ENCODE data around the gene GULP1.

The GULP1 gene

DNA sequence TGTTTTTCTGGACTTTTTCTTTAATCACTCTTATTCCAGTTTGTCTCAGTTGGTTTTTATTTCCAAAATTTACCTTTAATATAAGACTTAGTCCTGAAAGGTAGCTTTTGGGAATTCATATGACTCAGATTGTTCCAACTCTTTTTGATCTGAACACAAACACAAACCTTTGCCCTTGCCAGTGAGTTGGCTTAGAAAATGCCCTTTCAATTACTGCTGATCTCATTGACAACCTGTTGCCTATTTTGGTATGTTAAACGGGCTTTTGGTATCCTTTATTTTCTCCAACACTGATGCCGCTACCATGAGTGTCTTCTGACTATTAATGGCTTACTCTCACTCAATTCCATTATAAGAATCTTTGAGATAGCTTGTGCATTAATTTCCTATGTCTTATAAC lies 143.4 kb downstream of the GULP1 start:
- Histone ChIP-seq H3K27me3 (replicated peaks; ENCODE audit: control insufficient read depth, insufficient read depth, low read length, poor library complexity, severe bottlenecking) (no peaks in the 10 kb centered on the region), H3K27ac (ENCODE audit: insufficient read depth, low read length, poor library complexity, severe bottlenecking) (no peak overlapping the region), H3K36me3 (ENCODE audit: control insufficient read depth, insufficient read depth, low read length) (no peaks in the 10 kb centered on the region), H3K4me1 (ENCODE audit: control insufficient read depth, insufficient read depth, low read length, poor library complexity, severe bottlenecking) (no peaks in the 10 kb centered on the region), H3K9me3 (ENCODE audit: control insufficient read depth, low read length) (no peaks in the 10 kb centered on the region), H3K4me3 (ENCODE audit: insufficient read depth, low read depth, low read length, poor library complexity, severe bottlenecking) (no peak overlapping the region)
- no peak for DNase-seq

DNA sequence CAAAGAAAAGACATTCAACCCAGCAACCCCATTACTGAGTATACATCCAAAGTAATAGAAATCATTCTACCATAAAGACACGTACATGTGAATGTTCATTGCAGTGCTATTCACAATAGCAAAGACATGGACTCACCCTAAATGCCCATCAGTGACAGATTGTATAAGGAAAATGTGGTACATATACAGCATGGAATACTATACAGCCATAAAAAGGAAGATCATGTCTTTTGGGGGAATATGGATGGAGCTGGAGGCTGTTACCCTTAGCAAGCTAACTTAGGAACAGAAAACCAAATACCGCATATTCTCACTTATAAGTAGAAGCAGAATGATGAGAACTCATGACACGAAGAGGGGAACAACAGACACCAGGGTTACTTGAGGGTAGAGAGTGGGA lies 145.9 kb downstream of the GULP1 start:
- no peaks in the 10 kb centered on the region for H3K9me3 ChIP-seq (ENCODE audit: control insufficient read depth, low read length)
- no peaks in the 10 kb centered on the region for H3K27me3 ChIP-seq (replicated peaks; ENCODE audit: control insufficient read depth, insufficient read depth, low read length, poor library complexity, severe bottlenecking)
- H3K36me3 ChIP-seq (ENCODE audit: control insufficient read depth, insufficient read depth, low read length), result no peaks in the 10 kb centered on the region
- no peaks in the 10 kb centered on the region for H3K4me1 ChIP-seq (ENCODE audit: control insufficient read depth, insufficient read depth, low read length, poor library complexity, severe bottlenecking)
- no peak for DNase-seq
- H3K4me3 ChIP-seq (ENCODE audit: insufficient read depth, low read depth, low read length, poor library complexity, severe bottlenecking), result no peak overlapping the region
- no peak overlapping the region for H3K27ac ChIP-seq (ENCODE audit: insufficient read depth, low read length, poor library complexity, severe bottlenecking)

DNA sequence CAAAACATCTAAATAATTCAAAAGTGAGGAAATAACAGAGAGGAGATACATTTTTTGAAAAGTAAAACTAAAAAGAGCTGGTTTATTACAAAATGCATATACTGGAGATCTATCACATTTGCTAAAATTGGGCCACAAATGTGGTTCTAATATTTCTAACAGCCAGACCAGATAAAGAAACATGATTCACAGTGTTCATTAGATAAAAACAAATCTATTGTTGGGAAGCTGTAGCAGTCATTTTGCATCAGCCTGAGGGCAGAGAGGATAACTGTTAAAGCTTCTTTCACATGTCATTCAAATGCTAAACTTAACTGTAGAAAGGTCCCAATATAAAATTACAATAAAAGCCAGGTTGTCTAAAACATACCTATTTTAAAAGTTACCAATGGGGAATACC lies 148.3 kb downstream of the GULP1 start:
- no peak overlapping the region for H3K4me3 ChIP-seq (ENCODE audit: insufficient read depth, low read depth, low read length, poor library complexity, severe bottlenecking)
- no peaks in the 10 kb centered on the region for H3K9me3 ChIP-seq (ENCODE audit: control insufficient read depth, low read length)
- H3K27ac ChIP-seq (ENCODE audit: insufficient read depth, low read length, poor library complexity, severe bottlenecking), result no peak overlapping the region
- no peak for DNase-seq
- H3K4me1 ChIP-seq (ENCODE audit: control insufficient read depth, insufficient read depth, low read length, poor library complexity, severe bottlenecking), result no peaks in the 10 kb centered on the region
- no peaks in the 10 kb centered on the region for H3K27me3 ChIP-seq (replicated peaks; ENCODE audit: control insufficient read depth, insufficient read depth, low read length, poor library complexity, severe bottlenecking)
- H3K36me3 ChIP-seq (ENCODE audit: control insufficient read depth, insufficient read depth, low read length), result no peaks in the 10 kb centered on the region

DNA sequence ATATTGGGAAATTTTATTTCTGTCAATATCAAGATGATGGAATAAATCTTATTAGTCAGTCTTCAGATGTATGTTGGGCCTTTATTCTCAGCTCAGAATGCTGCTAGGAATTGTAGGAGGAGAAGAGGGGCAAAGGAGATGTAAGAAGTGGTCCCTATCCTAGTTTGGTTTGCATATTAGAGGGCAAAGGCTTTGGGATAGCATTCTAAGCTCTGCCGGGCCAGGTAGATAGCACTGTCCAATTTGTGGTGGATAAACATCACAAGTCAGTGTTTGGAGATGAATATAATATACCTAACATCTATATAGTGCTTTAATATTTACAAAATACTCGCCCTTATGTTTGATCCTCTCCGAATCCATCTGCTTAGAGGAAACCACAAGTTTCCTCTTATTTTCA lies 149.2 kb downstream of the GULP1 start:
- Histone ChIP-seq H3K27me3 (replicated peaks; ENCODE audit: control insufficient read depth, insufficient read depth, low read length, poor library complexity, severe bottlenecking) (no peaks in the 10 kb centered on the region), H3K4me3 (ENCODE audit: insufficient read depth, low read depth, low read length, poor library complexity, severe bottlenecking) (no peak overlapping the region), H3K36me3 (ENCODE audit: control insufficient read depth, insufficient read depth, low read length) (no peaks in the 10 kb centered on the region), H3K4me1 (ENCODE audit: control insufficient read depth, insufficient read depth, low read length, poor library complexity, severe bottlenecking) (no peaks in the 10 kb centered on the region), H3K27ac (ENCODE audit: insufficient read depth, low read length, poor library complexity, severe bottlenecking) (no peak overlapping the region), H3K9me3 (ENCODE audit: control insufficient read depth, low read length) (no peaks in the 10 kb centered on the region)
- no peak for DNase-seq

GRCh38 chr2:188441288-188441947 lies 149.7 kb downstream of the GULP1 start:
- Histone ChIP-seq H3K36me3 (ENCODE audit: control insufficient read depth, insufficient read depth, low read length) (no peaks in the 10 kb centered on the region), H3K4me3 (ENCODE audit: insufficient read depth, low read depth, low read length, poor library complexity, severe bottlenecking) (no peak overlapping the region), H3K4me1 (ENCODE audit: control insufficient read depth, insufficient read depth, low read length, poor library complexity, severe bottlenecking) (no peaks in the 10 kb centered on the region), H3K9me3 (ENCODE audit: control insufficient read depth, low read length) (no peaks in the 10 kb centered on the region), H3K27me3 (replicated peaks; ENCODE audit: control insufficient read depth, insufficient read depth, low read length, poor library complexity, severe bottlenecking) (no peaks in the 10 kb centered on the region), H3K27ac (ENCODE audit: insufficient read depth, low read length, poor library complexity, severe bottlenecking) (no peak overlapping the region)
- DNase-seq, result no peak

DNA sequence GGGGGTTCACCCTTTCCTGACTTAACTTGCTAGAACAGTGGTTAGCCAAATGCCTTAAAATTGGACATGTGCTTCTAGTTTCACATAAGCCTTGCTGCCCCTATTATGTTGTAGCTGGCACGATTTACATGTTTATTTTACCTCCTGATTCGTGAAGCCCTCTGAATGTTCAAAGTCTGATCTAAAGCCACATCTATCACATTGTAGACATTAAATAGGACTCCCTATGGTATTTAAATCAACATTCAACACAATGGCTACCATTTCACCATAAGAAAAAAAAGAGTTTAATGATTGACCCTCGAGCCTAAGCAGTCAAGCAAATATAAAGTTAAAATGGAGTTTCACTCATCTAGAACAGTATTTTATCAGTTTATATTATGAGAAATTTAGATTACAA lies 151.5 kb downstream of the GULP1 start:
- Histone ChIP-seq H3K27me3 (replicated peaks; ENCODE audit: control insufficient read depth, insufficient read depth, low read length, poor library complexity, severe bottlenecking) (no peaks in the 10 kb centered on the region), H3K27ac (ENCODE audit: insufficient read depth, low read length, poor library complexity, severe bottlenecking) (no peak overlapping the region), H3K36me3 (ENCODE audit: control insufficient read depth, insufficient read depth, low read length) (no peaks in the 10 kb centered on the region), H3K4me1 (ENCODE audit: control insufficient read depth, insufficient read depth, low read length, poor library complexity, severe bottlenecking) (no peaks in the 10 kb centered on the region), H3K9me3 (ENCODE audit: control insufficient read depth, low read length) (no peaks in the 10 kb centered on the region), H3K4me3 (ENCODE audit: insufficient read depth, low read depth, low read length, poor library complexity, severe bottlenecking) (no peak overlapping the region)
- DNase-seq, result no peak

DNA sequence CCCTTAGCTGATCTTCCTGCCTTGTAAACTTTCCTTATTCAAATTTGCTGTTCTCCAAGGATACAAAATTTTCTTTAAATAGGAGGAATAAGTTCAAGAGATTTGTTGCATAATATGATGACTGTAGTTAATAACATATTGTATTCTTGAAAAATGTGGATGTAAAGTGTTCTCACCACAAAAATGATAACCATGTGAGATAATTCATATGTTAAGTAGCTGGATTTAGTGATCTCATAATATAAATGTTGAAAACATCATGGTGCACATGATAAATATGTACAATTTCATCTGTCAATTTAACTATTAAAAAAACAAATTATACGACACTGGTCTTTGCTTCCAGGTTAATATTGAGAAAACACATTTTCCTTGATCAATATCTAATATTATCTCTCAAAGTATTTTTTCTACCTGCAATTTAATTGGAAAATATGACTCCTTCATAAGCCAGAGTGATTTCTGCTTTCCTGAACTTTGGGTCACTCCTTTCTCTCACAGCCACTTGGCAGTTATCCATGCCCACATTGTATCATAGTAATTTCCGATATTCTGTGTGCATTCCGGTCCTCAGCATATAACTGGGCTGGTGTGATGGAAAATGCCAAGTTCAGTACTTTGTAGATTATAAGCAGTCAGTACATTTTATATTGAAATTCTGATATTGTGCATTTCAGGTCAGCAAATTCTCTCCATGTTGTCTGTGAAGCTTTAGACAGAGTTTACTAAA lies 152.6 kb downstream of the GULP1 start:
- Histone ChIP-seq H3K27me3 (replicated peaks; ENCODE audit: control insufficient read depth, insufficient read depth, low read length, poor library complexity, severe bottlenecking) (no peaks in the 10 kb centered on the region), H3K4me1 (ENCODE audit: control insufficient read depth, insufficient read depth, low read length, poor library complexity, severe bottlenecking) (no peaks in the 10 kb centered on the region), H3K4me3 (ENCODE audit: insufficient read depth, low read depth, low read length, poor library complexity, severe bottlenecking) (no peak overlapping the region), H3K9me3 (ENCODE audit: control insufficient read depth, low read length) (no peaks in the 10 kb centered on the region), H3K27ac (ENCODE audit: insufficient read depth, low read length, poor library complexity, severe bottlenecking) (no peak overlapping the region), H3K36me3 (ENCODE audit: control insufficient read depth, insufficient read depth, low read length) (no peaks in the 10 kb centered on the region)
- no peak for DNase-seq

- Histone ChIP-seq H3K9me3 (ENCODE audit: control insufficient read depth, low read length) (no peaks in the 10 kb centered on the region), H3K27me3 (replicated peaks; ENCODE audit: control insufficient read depth, insufficient read depth, low read length, poor library complexity, severe bottlenecking) (no peaks in the 10 kb centered on the region), H3K4me1 (ENCODE audit: control insufficient read depth, insufficient read depth, low read length, poor library complexity, severe bottlenecking) (no peaks in the 10 kb centered on the region), H3K27ac (ENCODE audit: insufficient read depth, low read length, poor library complexity, severe bottlenecking) (no peak overlapping the region), H3K4me3 (ENCODE audit: insufficient read depth, low read depth, low read length, poor library complexity, severe bottlenecking) (no peak overlapping the region), H3K36me3 (ENCODE audit: control insufficient read depth, insufficient read depth, low read length) (no peaks in the 10 kb centered on the region)
- no peak for DNase-seq
Measured at GRCh38 chr2:188449561-188449960, 157.9 kb downstream of the GULP1 start.

DNA sequence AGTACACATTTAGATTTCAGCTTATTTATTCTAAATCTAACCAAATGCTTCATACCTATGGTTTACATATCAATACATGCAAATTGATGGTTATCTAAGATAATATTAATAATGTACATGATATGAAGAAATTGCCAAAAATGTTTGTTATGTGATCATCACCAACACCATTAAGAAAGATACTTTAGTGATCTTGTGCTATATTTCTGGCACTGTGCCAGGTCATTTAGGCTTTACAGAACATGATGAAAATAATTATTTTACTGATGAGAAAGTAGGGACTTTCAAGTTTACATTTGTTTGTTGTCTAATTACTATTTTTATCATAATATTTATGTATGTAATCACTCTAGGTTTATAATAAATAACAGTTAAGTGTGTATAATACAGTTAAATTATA lies 158.3 kb downstream of the GULP1 start:
- Histone ChIP-seq H3K36me3 (ENCODE audit: control insufficient read depth, insufficient read depth, low read length) (no peaks in the 10 kb centered on the region), H3K27me3 (replicated peaks; ENCODE audit: control insufficient read depth, insufficient read depth, low read length, poor library complexity, severe bottlenecking) (no peaks in the 10 kb centered on the region), H3K4me3 (ENCODE audit: insufficient read depth, low read depth, low read length, poor library complexity, severe bottlenecking) (no peak overlapping the region), H3K9me3 (ENCODE audit: control insufficient read depth, low read length) (no peaks in the 10 kb centered on the region), H3K4me1 (ENCODE audit: control insufficient read depth, insufficient read depth, low read length, poor library complexity, severe bottlenecking) (no peaks in the 10 kb centered on the region), H3K27ac (ENCODE audit: insufficient read depth, low read length, poor library complexity, severe bottlenecking) (no peak overlapping the region)
- DNase-seq, result no peak

DNA sequence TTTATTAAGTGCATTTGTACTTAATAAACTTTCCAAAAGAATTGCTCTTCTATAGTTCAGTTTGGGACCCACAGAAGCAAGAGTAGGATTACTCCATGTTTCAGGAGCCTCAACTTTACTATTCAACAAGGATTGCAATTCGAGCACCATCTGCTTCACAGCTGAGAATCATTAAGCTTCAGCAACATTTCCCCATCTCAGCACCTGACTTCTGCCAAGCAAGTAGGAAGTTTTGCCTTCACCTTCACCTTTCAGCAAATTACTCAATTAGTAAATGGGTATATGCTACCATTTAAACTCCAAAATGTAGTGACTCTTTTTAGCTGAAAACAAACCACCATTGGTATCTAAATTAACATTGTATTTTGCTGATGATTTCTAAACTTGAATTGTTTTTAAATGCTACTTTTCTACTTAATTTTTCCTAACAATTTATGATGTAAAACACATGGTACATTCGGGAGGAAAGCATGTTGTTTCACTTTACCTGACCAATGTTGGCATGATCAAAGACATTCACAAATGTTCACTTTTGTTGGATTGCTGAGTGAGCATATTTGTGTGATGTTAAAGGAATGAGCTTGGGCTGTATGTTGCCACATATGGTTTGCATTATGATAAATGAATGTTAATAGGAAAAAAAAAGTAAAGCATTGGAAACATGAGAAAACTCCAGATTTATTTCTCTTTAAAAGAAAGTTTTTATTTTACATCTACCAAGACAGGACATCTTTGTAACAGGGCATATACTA lies 159.2 kb downstream of the GULP1 start:
- Histone ChIP-seq H3K36me3 (ENCODE audit: control insufficient read depth, insufficient read depth, low read length) (no peaks in the 10 kb centered on the region), H3K27ac (ENCODE audit: insufficient read depth, low read length, poor library complexity, severe bottlenecking) (no peak overlapping the region), H3K27me3 (replicated peaks; ENCODE audit: control insufficient read depth, insufficient read depth, low read length, poor library complexity, severe bottlenecking) (no peaks in the 10 kb centered on the region), H3K4me1 (ENCODE audit: control insufficient read depth, insufficient read depth, low read length, poor library complexity, severe bottlenecking) (no peaks in the 10 kb centered on the region), H3K9me3 (ENCODE audit: control insufficient read depth, low read length) (no peaks in the 10 kb centered on the region), H3K4me3 (ENCODE audit: insufficient read depth, low read depth, low read length, poor library complexity, severe bottlenecking) (no peak overlapping the region)
- no peak for DNase-seq
